T-helper 9 cell (primary cell): ENCODE data around the gene DGKA.
A peak's percentile ranks its signal among the peaks of the same experiment; 100 is the strongest.
"Not testable (repeated sequence)": the region's sequence is repeated elsewhere in the genome, so short reads cannot be mapped to it uniquely, and the experiment has no call there.

Experiments used
- DNase-seq: peaks from one replicate; pipeline ENCODE4 v3.0.0-alpha.2; 2020

Gene DGKA

DNA sequence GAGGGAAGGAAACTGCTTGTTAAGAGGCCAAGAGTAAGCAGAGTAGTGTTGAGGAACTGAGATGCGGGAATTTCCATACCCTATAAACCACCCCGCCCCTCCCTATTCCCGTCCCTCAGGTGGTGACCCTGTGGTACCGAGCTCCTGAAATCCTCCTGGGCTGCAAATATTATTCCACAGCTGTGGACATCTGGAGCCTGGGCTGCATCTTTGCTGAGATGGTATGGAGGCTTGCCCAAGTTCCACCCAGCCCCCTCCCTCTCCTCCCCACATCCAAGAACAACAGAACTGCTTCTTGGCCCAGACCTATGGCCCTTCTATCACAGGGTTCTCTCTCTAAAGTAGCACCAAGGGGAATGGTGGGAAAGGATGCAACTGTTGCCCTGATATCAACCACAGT, 38.4 kb downstream of the DGKA start:
- DNase-seq, result no peak

DNA sequence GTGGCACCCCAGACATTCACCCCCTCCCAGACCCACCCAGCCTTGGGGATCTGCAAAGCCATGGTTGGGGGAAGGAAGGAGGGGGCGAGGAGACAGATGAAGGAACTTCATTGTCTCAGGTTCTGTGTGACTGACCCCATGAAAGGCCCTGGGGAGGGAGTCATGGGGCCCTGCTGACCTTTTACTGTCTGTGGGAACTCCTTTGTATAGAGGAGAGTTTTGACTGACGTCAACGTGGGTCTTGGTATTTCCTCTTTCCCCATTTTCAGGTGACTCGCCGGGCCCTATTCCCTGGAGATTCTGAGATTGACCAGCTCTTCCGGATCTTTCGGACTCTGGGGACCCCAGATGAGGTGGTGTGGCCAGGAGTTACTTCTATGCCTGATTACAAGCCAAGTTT, 39.8 kb downstream of the DGKA start:
- DNase-seq, result no peak

DNA sequence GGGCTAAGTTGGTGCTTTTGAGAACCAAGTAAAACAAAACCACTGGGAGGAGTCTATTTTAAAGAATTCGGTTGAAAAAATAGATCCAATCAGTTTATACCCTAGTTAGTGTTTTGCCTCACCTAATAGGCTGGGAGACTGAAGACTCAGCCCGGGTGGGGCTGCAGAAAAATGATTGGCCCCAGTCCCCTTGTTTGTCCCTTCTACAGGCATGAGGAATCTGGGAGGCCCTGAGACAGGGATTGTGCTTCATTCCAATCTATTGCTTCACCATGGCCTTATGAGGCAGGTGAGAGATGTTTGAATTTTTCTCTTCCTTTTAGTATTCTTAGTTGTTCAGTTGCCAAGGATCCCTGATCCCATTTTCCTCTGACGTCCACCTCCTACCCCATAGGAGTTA, 41.1 kb downstream of the DGKA start:
- no peak for DNase-seq

DNA sequence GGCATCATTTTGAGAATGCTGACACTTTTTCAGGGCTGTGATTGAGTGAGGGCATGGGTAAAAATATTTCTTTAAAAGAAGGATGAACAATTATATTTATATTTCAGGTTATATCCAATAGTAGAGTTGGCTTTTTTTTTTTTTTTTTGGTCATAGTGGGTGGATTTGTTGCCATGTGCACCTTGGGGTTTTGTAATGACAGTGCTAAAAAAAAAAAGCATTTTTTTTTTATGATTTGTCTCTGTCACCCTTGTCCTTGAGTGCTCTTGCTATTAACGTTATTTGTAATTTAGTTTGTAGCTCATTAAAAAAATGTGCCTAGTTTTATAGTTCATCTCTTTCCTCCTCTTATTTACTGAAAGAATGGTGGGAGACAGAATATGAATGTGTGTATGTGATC, 41.5 kb downstream of the DGKA start:
- DNase-seq, result no peak

DNA sequence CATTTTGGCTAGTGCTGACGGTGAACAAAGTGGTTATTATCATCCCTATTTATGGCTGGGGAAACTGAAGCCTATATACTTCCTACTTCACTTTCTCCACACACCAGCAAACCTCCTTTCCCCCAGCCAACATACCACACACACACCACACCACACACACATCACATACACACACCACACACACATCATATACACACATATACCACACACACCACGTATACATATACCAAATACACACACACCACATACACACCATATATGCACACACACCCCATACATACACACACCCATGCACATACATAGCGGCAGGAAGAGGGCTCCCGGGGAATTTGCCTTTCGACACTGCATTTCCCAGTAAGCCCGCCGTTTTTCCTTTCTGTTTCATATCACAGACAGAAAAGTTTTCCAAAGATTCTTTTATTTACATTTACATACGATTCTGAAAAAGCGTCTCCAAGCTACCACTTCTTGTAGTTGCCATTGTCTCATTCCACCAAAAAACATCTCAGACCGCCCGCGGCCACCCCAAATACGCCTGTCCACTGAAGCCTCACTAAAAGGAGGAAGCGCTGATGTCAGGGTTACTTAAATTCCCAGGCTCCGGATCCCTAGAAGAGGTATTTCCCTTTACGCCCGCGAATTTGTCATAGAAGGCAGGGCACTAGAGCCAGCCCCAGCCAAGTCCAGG, 42.1 kb downstream of the DGKA start:
- no peak for DNase-seq

DNA sequence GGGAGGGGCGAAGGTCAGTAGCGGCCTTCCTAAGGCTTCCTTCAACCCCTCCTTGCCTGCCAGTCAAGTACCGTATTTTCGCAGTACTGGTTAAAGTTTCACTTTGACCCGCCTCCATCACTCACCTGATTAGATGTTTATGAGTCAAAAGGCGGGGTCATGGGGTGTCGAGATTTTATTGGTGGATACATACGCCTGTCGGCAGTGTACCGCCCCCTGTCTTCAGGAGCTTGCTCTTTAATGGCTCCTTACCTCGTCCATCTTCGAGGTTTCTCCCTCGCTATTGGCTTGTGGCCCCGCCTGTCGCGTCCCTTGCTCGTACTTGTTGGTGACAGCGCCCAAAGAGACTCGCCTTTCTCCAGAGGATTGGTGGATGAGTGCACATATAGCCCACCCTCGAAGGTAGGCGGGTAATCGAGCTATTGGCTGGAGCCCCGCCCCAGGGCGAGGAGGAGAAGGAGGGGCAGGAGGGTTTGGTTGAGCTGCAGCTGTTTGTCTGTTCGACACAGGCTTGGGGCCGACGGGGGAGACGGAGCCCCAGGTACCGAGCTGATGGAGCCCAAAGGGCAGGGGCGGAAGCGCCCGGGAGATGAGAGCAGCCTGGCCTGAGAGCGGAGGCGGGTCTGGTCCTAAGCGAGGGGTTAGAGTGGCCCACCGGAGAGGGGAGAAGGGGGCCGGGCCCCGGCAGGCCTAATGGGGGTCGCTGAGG, 42.8 kb downstream of the DGKA start, which contains the start of gene RAB5B:
RAB5B (plus strand) TSS at position 480 of the 709 bp plus-strand sequence. CDS start 12,883 bp downstream, outside the sequence.
- DNase-seq, result peak; percentile 91

DNA sequence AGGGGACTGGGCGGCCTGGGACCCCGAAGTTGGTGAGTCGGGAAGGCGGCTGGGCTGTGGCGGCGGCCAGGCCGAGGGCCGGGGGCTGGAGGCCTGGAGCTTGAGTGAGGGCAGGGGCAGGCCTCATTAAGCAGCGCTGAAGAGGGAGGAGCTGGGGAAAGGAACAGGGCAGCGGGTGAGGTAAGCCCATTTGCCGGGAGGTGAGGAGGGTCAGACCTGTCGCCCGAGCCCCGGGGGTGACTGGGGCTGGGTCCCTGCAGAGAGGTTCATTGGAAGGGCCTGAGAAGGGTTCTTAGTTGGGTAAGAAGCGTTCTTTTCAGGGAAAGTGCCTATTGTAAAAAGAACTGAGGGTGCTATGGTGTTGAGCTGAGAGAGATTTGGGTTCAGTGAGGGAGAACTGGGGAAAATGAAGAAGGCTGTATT, 43.4 kb downstream of the DGKA start:
- DNase-seq, result no peak

DNA sequence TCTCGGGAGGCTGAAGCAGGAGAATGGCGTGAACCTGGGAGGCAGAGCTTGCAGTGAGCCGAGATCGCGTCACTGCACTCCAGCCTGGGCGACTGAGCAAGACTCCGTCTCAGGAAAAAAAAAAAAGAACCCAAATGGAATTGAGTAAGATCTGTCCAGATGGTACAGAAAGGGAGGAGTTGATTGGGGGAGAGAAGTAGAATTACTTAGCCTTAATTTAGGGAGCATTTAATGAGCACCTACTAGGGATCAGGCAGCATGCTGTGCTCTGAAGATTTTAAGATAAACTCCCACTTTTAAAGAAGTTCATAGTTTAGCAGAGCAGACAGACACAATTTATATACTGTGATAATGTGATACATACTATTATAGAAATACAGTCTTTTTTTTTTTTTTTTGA, 47.4 kb downstream of the DGKA start:
- DNase-seq, result no peak

DNA sequence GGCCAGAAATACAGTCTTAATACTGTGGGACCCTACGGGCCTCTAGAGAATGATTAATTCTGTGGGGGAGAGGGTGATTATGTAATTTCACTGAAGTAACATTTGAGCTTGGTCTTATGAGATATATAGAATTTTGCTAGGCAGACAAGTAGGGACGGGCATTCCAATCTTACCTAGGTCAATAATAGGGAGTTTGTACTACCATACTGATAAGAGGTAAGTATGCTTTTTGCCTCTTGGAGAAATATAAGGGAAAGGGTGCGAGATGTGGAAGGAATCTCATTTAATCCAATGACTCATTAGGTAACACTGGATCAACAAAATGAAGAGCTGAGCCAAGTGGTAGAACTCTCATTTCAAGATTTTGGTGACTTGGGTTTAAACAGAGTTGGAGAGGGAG, 48.1 kb downstream of the DGKA start:
- no peak for DNase-seq

DNA sequence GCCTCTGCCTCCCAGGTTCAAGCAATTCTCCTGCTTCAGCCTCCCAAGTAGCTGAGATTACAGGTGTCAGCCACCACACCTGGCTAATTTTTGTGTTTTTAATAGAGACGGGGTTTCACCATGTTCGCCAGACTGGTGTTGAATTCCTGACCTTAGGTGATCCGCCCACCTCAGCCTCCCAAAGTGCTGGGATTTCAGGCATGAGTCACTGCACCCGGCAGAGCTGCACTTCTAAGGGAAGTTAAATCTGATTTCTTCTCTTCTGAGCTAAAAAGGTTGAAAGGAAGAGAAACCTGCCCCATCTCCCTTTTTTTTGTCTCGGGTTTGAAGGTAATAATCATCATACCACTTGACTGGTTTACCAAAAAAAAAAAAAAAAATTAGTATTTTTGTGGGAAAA, 50.9 kb downstream of the DGKA start:
- not testable (repeated sequence) for DNase-seq

DNA sequence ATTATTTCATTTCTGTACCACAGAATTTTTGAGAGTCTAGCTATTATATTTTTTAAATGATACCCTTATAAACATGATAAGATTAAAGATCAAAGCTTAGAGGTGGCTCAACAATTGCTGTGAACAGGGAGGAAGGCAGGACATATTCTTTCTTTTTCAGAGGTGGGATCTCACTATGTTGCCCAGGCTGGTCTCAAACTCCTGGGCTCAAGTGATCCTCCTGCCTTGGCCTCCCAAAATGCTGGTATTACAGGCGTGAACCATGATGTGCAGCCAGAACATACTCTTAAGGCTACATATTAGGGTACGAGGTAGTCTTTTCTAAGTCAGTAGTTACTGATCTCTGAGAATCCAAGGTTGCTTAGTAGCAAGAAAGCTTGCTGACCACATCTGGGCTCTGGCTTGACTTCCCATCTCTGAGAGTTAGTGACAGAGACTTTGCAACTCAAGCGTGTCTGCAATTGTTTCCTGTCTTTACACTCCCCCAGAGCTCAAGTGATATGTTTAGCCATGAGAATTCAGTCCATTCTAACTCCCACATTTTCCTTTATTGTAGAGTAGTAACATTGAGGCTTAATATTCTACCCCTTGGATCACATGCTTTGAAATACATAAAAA, 51.5 kb downstream of the DGKA start:
- no peak for DNase-seq

DNA sequence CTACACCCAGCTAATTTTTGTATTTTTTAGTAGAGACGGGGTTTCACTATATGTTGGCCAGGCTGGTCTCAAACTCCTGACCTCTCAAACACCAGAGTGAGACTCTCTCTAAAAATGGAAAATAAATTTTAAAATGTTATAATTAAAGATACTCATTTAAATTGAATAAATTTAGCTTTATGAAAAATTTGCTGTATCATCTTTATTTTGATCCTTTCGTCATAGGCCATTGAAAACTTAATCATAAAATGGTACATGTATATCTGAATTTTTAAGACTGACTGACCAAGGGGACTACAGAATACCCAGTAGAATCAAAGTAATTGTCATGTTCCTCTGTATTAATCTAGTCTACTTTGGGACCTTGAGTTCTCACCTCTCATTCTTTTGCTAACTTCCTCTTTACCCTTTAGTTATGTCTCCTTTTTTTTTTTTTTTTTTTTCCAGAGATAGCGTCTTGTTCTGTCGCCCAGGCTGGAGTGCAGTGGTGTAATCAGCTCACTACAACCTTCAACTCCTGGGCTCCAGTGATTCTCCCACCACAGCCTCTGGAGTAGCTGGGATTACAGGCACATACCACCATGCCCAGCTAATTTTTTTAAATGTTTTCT, 52.4 kb downstream of the DGKA start:
- DNase-seq, result no peak

DNA sequence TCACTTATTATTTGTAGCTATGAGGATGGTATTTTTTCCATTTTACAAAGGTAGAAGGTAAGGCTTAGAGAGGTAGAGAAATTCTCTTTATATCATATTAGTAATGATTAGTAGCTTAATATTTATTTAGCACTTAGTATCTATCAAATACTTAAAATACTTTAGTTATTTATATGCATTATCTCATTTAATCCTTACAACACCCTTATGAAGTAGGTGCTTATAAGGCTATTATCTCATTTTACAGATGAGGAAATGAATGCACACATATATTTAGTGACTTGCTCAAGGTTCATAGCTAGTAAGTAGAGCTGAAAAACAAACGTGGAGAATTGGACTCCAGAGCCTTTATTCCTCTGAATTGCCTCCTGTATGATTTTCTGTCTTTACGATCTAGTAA, 53.9 kb downstream of the DGKA start:
- no peak for DNase-seq

DNA sequence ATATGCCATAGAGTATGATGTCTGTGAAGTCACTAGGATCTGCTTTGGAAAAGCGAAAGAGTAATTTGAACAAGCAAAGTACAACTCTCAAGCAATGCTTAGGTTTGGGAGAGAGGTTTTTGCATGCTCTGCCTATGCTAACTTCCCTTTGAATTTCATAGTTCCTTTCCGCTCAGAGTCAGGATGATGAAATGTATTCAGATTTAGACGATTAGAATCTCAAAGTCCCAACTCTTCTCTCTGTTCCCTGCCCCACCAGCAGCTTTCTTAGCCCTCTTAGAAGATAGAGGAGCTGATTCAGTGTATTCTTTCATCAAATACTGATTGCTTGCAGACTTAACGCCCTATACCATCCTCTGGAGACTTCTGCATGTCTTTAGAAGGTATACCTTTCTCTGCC, 54.4 kb downstream of the DGKA start:
- no peak for DNase-seq

DNA sequence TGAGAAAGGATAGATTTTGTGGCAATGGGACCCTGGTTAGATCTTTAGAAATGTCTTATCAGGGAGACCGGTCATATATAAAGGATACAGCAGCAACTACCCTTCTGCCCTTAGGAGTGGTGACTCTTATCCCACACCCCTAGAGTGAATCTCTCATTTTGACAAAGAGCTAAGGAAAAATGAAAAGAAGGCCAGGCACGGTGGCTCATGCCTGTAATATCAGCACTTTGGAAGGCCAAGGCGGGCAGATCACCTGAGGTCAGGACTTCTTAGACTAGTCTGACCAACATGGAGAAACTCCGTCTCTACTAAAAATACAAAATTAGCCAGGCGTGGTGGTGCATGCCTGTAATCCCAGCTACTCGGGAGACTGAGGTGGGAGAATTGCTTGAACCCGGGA, 55.0 kb downstream of the DGKA start:
- not testable (repeated sequence) for DNase-seq

DNA sequence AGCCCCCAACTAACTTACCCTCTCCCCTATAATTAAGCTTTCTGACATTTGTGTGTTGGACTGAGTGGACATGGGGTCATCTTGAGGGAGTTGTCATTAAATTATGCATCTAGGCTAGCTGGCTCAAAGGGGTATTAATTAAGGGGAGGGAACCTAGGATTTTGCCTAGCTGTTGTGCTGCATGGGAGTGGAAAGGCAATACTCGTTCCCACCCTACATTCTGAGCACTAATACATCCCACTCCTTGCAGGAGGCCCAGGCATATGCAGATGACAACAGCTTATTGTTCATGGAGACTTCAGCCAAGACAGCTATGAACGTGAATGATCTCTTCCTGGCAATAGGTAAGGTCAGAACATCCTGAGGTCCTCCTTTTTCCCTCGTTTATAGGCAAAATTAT, 60.1 kb downstream of the DGKA start:
- DNase-seq, result no peak

DNA sequence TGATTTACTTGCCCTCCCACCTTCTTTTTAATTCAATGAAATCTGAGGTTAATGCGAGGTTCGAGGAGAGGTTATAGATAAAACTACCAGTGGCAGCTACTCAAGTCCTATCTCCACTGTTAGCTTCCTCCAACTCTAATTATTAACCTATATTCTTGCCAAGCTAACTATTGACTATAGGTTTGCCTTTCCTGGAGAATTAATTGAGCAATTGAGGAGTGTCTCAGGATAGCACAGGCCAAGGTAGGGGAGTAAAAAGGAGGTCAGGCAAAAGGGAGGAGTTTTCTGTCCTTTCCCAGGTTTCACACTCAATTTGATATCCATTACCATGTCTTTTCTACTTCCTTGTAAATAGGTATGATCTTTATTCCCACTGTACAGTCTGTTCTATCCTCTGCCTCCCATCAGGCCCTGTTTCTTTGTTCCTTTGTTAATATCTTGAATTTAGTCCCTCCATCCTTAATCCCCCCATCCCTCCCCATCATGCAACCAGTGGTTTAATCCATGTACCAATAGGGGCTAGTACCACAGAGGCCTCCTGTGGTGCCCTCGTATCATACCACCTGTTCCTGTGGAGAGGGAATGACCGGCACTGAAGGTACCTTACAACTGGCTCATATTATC, 62.4 kb downstream of the DGKA start:
- no peak for DNase-seq

DNA sequence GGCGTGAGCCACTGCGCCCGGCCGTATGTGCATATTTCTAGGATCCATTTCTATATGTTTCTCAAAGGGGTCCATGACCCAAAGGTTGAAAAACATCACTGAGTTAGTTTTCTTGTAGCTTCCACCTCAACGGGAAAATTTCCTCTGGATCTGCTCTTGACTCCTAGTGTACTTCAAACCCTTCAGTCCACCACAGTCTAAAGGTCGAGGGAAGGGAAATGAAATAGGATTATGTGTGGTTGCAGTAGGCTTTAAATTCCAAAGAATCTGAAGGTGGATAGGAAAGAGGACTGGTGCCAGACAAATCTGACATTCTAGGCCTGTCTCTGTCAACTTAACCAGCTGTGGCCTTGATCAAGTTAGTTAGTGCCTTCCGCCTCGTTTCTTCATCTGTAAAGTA, 64.4 kb downstream of the DGKA start:
- no peak for DNase-seq

DNA sequence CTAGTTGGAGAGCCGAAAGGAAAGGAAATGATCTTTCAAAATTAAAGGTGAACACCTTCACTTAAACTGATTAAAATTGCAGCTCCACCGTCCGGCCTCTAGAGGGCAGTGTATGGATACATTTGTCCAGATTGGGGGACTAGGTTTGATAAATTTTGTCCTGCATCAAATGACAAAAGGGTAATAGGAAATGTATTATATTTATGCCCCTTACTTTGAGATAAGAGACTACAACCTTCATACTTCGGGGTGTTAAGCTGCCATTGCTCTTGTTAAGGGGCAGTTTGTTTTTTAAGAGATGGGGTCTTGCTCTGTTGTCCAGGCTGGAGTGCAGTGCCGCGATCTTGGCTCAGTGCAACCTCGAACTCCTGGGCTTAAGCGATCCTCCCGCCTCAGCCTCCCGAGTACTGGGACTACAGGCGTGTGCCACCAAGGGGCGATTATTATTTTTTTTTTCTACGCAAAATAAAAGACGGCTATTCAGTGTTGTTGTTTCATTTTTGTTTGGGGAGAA, 65.3 kb downstream of the DGKA start:
- DNase-seq, result peak; percentile 45

DNA sequence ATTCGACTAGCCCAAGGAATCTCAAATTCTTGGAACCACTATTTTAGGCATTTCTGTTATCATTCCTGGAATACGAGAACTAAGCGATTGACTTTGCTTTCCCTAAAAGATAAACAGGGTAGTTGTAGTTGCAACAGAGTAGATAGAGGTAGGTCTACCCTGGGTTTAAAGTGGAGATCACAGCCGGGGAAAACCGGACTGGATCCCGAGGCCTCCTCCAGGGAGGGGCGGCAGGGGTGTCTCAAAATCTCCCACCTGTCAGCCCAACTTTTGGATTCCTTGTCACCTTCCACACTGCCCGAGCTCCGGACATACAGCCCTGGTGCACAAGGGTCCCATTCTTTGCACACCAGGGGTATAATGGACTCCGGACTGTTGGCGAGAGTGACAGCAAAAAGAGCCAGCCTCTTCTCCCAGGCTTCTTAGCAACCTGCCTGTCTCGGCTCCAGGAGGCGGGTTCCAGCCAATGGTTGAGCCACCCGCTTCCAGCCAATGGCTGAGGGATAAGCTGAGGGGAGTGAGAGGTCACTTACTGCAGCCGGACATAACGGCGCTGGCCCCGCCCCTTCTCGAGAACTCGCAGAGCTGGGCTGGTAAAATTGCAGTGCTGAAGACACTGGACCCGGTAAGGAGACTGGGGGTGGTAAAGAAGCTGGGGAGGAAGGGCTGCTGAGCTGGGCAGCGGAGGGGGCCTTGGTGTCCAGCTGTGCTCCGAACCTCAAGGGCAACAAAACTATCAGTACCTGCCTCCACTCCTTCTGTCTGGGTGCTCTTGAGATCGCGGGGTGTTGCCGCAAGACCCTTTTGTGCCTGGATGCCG, 66.0 kb downstream of the DGKA start, which contains the start of gene SUOX:
SUOX (plus strand) TSS at position 562 of the 820 bp plus-strand sequence. CDS start 4,946 bp downstream, outside the sequence.
- no peak for DNase-seq

DNA sequence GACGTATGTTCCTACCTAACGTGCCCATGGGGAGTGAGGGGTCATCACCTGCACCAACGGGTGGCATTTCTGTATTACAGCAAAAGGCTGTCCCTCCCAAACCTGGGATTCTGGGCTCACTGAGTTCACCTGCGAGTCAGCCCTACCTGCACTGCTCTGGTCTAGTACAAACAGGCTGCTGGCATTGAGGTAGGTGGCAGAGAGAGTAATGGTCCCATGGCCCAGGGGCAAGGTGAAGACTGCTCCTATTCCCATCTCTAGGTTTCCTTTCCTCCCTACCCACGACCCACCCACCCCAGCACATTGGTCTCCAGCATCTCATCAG, 66.5 kb downstream of the DGKA start:
- no peak for DNase-seq

DNA sequence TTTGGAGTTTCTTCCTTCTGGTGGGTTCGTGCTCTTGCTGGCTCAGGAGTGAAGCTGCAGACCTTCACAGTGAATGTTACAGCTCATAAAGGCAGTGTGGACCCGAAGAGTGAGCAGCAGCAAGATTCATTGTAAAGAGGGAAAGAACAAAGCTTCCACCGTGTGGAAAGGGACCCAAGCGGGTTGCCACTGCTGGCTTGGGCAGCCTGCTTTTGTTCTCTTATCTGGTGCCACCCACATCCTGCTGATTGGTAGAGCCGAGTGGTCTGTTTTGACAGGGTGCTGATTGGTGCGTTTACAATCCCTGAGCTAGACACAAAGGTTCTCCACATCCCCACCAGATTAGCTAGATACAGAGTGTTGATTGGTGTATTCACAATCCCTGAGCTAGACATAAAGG, 68.6 kb downstream of the DGKA start:
- DNase-seq, result not testable (repeated sequence)
